HepG2 (cell line): Measurements from ENCODE around the gene LRBA.

ENCODE experiments used
- BRCA1 ChIP-seq: sonication (generic); formaldehyde crosslinking; IDR thresholded peaks from 2 replicates; pipeline ENCODE4 v1.4.0; 2020; ENCODE audit warnings: missing genetic modification reagents
- IRF2 ChIP-seq: IDR thresholded peaks from 2 replicates; pipeline ENCODE4 v1.6.1; 2018; ENCODE audit warnings: missing genetic modification reagents, missing compliant biosample characterization
- MAX ChIP-seq: IDR thresholded peaks from 2 replicates; pipeline ENCODE4 v1.6.1; 2012; ENCODE audit warnings: inconsistent platforms
- SP1 ChIP-seq, 2 experiments: fragments of 450-650 bp in 1 of 2; sonication (generic) in 1 of 2; formaldehyde crosslinking in 1 of 2; IDR thresholded peaks; 2 replicates each; pipeline versions ENCODE4 v1.4.0 to v1.6.1; 2016 to 2020; ENCODE audit warnings: missing genetic modification reagents in 1 of 2
- ZMAT3 ChIP-seq: sonication (generic); formaldehyde crosslinking; conservative IDR thresholded peaks from 2 replicates; pipeline ENCODE4 v1.7.0; 2021; ENCODE audit warnings: missing genetic modification reagents

DNA sequence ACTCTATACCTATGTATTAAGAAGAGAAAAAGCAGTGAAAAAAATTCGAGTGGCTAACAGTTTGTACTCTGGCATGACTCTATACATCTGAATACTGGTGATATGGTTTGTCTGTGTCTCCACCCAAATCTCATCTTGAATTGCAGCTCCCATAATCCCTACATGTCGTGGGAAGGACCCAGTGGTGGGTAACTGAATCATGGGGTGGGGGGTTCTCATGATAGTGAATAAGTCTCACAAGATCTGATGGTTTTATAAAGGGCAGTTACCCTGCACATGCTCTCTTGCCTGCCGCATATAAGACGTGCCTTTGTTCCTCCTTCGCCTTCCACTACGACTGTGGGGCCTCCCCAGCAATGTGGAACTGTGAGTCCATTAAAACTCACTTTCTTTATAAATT is 70.4 kb downstream of the LRBA start:
- TF ChIP-seq MAX (no peak), ZMAT3 (CRISPR knock-in tag) (no peak), BRCA1 (CRISPR knock-in tag) (no peak), IRF2 (no peak), SP1 (IDR thresholded peaks at IDR 0.05) (no peak), SP1 (CRISPR knock-in tag; IDR thresholded peaks at IDR 0.05) (no peak)
